AG08396 (cell line): ENCODE results near the gene ZNF169.
A peak's percentile ranks its signal among the peaks of the same experiment; 100 is the strongest.
"Not testable (repeated sequence)": the region's sequence is repeated elsewhere in the genome, so short reads cannot be mapped to it uniquely, and the experiment has no call there.

Experiments used
- DNase-seq: peaks from one replicate; pipeline ENCODE4 v3.0.0; 2012; ENCODE audit warnings: low spot score, mixed read lengths

ZNF169 gene

DNA sequence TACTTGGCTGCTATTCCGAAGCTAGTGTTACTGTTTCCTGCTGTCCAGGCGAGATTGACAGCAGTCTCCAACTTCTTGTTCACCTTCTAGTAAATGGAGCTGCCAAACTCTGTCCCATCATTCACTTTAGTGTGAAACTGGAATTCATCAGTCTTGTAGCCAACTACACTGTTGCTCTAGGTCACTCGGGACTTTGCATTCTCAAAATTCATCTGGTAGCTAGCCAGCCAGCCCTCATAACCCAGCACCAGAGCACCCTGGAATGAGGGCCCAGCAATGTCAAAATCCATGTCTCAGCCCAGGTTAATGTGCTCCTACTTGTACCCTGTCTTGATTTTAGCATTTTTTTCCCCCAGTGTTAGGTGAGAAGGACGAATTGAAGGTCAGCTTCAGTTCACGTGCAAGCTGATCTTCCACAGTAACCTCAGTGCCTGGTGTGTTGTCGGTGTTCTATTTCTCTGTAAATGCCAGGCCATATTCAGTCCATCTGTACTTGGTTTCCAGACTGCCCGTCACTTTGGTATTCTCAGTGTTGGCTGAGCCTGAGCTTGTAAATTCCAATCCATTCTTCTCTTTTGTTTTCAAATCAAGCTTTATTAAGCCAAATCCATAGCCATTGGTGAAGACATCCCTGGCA, 28.9 kb downstream of the ZNF169 start:
- DNase-seq: no peak

- peak; percentile 29 for DNase-seq
Measured at GRCh38 chr9:94289691-94290090, 30.6 kb downstream of the ZNF169 start.

GRCh38 chr9:94298949-94299599, 40.0 kb downstream of the ZNF169 start:
- DNase-seq: no peak

- DNase-seq: no peak
Measured at GRCh38 chr9:94300470-94301301, 41.6 kb downstream of the ZNF169 start.

GRCh38 chr9:94301583-94301982, 42.5 kb downstream of the ZNF169 start:
- DNase-seq: no peak

DNA sequence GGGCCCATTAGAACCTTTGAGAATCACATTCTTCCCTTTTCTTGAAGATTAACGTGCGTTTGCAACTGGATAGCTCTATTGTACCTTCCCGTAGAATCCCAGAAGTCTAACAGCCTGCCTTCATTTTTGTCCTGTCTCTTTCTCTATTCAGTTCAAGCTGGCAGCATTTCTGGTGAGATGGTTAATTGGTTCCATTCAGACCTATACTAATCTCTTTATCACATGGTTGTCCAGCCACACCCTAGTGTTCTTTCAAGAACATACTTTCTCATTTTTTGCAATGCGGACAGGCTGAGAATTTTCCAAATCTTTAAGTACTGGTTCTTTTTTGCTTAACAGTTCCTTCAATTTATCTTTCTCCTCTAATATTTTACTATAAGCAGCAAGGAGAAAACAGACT, 43.3 kb downstream of the ZNF169 start:
- no peak for DNase-seq

- DNase-seq: no peak
Measured at GRCh38 chr9:94303321-94303720, 44.2 kb downstream of the ZNF169 start.

DNA sequence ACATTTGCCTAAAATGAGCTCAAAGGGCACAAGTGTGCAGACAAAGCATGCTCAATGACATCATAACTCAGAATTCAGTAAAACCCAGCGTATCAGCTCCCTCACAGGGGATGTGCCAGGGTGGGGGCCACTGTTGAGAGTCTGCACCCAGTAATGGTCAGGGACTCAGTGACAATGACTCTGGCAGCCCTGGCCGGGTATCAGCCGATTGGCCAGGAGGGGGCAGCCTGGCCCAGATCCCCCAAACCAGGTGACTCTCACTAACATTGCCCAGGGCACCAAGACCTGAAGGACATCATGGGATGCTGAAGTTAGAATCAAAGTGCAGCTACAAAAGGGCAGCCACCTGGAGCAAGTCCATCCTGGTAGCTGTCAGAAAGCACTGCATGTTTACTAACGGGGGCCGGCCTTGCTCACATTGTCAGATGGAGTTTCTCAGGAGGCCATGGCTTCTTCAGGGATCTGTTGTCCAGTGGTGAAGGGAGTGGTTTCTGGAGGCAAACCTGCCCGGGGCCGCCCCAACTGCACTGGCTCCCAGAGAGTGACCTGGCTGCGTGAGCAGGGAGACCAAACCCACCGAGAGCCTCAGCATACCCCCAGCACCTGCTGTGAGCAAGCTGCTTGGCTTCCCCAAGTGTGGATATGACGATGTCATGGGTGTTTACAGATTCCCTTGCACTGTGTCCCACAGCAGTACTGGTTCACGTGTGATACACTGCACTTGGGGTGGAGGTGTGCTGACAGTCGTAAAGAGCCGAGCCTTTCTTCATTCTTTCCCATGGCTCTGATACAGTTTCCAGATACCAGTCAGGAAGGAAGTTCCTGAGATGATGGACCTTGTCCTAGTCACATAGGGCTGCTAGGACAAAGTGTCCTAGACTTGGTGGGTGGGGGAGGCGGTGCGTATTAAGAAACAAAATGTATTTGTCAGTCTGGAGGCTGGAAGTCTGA, 56.2 kb downstream of the ZNF169 start:
- not testable (repeated sequence) for DNase-seq

DNA sequence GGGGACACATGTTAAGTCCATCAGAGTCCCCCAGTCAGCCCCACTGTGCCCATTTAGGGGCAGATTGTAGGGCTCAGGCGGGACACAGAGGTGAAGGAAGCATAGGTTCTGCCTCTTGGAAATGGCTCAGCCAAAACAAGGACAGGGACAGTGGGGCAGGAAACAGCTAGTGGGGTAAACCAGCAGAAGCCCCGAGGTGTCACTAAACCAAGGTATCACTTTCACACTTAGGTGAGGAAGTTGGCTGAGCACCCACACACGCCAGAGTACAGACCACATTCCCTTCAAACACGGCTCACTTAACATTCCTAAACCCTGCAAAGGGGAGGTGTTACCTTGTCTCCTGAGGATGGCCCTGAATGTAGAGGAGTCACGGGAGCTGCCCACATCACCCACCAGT, 57.1 kb downstream of the ZNF169 start:
- not testable (repeated sequence) for DNase-seq

DNA sequence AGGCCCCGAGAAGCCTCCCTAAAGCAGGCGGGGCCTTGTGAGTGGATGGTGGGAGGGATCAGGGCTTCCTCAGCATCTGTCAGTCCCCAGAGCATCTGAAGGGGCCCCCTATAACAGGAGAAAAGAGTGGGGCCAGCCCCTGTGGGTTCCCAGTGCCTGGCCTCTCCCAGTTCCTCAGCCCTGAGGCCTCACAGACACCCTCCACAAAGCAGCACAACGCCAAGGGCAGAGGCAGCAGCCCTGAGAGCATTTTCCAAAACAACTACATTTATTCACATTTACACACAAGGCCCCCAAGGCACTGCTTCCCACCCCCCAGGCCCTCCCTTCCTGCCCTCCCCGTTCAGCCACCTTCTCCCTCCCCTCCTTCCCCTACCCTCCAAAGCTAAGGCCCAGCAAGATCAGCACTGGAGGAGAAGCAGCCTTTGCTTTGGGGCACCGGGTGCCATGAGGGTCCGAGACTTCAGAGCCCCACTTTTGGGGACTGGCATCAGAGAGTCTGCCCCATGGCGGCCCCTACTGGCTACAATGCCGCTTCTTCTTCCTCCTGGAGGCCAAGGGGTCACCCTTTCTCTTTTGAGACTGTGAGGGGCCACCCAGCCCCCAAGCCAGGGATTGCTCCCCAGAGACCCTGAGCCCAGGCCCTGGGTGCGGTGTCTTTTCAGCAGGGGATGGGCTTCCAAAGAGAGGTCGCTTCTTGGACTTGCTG, 59.0 kb downstream of the ZNF169 start:
- not testable (repeated sequence) for DNase-seq

DNA sequence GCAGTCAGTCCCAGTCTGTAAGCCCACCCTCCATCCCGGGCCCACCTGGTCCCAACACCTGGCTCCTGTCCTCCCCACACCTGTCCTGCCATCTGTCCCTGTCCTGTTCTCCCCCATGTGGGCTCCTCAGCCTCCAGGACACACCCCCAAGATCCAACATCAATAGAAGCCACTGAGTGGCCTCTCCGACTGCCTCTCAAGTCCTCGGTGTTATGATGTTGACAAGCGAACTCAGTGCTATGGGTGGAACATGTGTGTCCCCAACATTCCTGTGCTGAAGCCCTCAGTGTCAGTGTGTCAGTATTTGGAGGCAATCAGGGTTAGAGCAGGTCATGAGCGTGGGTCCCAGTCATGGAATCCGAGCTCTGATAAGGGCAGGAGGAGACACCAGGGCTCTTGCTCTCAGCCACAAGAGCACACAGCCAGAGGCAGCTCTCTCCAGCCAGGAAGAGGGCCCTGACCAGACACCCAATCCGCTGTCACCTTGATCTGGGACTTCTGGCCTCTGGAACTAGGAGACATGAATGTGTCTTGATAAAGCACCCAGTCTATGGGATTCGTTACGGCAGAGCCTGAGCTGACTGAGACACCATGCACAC, 63.3 kb downstream of the ZNF169 start:
- not testable (repeated sequence) for DNase-seq

DNA sequence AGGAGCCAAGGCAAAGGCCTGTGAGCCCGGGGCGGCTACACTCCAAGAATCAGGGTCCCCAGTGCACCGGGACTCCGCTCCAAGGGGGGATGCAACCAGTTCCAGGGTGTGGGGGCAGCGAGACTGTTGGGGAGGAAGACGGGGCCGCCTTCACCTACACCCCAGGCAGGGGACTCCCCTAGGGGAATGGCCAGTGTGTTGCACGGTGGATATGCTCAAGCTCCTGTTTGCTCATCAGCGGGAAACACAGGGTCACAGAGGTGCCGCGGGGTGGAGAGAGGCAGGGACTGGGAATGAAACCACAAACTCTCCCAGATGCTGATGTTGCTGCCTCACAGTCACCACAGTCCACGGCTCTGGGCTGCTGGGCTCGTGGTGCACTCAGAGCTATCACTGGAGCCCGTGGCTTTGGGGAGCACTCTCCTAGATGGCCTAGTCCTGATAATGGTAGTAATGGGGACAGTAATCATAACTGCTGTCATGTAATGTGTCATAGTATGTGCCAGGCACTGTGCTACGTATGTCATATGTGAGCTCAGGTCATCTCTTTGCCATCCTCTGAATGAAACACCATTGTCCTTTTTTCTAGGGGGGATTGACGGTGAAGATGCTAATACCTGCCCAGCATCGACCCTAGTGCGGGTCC, 64.2 kb downstream of the ZNF169 start:
- DNase-seq: not testable (repeated sequence)

DNA sequence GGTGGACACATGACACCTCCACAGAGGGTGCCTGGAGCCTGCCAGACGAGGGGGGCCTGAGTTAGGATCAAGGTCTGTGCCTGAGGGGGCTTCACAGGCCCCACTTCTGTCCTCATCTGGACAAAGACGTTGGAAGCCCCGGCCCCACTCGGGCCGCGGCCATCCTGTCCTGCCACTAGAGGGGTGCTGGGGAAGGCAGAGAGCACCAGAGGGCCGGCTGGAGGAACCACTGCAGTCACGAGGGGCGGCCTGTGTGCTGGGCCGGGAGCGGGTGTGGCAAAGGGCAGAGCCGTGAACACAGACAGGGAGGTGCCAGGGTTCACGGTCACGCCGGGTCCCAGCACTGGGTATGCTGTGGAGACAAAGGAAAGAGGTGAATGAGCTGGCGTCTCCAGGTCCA, 66.5 kb downstream of the ZNF169 start:
- not testable (repeated sequence) for DNase-seq

DNA sequence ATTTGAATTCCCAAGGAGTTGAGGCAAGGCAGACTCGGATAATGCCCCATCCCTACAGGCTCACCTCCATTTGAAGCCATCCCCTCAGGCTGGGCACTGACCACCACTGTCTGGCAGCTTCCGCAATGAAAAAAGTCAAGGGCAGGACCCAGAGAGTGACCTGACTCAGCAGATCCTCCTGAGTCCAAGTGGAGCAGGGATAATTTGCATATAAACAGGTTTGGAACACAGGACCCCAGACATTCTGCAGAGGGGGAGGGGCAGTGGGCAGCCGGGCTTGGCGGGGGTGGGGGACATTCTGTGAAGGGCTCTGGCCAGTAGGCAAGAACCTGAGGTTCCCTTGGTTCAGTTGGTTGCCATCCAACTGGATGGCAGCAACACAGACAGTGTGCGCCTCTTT, 69.4 kb downstream of the ZNF169 start, which contains the start of gene NUTM2F:
NUTM2F (minus strand) TSS at position 101 of the 400 bp plus-strand sequence; CDS start at position 80, 21 bp downstream.
- DNase-seq: not testable (repeated sequence)

DNA sequence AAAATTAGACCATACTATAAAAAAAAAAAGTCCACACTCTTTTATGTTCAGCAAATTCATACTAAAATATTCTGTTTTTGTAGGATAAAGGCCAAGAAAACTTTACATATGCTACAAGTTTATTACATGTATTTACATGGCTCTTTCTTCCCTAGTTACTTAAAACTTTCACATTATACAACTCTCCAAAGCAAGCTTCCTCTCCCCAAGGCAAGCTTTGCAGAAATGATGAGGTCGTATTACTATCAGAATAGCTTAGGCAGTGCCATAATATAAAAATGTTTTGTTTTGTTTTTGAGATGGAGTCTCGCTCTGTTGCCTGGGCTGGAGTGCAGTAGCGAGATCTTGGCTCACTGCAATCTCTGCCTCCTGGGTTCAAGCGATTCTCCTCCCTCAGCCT, 77.3 kb downstream of the ZNF169 start:
- DNase-seq: not testable (repeated sequence)

DNA sequence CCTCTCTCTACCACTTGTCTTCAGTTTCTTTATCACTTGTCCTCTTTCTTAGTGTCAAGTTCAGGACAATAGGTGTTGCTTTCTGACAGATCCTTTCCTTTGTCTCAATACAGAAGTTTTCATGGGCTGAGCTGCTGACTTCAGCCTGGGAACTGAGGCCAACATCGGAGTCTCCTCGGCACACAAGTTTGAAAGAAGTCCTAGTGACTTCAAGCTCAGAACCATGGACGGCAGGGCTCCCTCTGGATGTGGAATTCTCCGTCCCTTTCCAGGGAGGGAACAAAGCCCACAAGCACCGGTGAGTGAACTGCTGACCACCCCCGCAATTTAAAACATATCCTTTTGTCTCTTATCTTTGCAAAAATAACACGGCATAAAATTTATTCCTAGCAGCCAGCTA, 79.6 kb downstream of the ZNF169 start:
- not testable (repeated sequence) for DNase-seq

DNA sequence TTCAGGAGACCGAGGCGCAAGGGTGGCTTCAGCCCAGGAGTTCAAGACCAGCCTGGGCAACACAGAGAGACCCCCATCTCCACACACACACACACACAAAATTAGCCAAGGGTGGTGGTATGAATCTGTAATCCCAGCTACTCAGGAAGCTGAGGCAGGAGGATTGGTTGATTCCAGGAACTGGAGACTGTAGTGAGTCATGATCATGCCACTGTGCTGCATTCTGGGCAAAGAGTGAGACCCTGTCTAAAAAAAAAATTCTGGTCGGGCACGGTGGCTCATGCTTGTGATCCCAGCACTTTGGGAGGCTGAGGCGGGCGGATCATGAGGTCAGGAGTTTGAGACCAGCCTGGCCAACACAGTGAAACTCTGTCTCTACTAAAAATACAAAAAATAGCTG, 80.6 kb downstream of the ZNF169 start:
- DNase-seq: not testable (repeated sequence)

- DNase-seq: not testable (repeated sequence)
Measured at GRCh38 chr9:94340750-94341149, 81.7 kb downstream of the ZNF169 start.

- not testable (repeated sequence) for DNase-seq
Measured at GRCh38 chr9:94341703-94342102, 82.6 kb downstream of the ZNF169 start.

GRCh38 chr9:94347451-94347850, 88.4 kb downstream of the ZNF169 start:
- not testable (repeated sequence) for DNase-seq
